ENCODE data around the gene MRTFA.

DNA sequence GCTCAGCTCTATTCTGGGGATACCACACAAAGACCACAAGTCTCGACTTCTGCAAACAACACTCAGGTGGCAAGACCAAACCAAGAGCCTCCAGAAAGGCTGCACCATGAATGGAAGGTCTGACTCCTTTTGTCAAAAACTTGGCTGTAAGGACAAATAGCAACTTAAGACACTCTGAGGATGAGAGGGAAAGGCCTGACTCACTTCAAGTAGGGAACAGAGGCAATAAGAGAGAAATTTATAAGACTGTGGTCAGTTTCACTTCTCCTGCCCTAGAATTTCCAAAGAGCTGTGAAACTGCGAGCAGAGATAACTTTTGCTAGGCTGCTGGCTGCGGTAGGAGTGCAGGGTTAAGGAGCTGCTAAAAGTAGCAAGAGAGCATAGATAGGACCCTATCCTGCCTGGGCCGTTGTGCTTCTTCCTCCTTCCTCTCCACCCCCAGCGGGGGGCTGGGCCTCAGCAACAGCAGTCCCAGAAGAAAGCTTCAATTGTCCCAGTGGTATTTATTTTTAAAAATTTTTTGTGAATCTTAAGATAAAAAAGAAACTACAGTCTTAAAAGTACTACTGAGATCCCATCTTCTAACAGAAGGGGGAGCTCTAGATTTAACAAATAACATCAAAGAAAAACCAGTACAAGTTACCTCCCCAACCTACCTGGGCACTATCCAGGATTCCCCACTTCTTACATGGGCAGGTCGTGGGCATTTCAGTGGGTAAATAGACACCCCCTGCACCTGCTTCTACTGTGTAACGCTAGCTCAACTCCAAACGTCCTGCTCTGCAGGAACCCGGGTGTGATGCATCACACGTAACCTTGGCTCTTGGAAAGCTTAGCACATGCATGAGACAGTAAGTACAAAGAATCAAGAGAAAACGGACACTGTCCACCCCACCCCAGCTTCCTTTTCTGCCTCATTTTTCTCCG lies 199.8 kb downstream of the MRTFA start:
- TF ChIP-seq POLR2A (IDR thresholded peaks at IDR 0.05), result no peak
- TF ChIP-seq CTCF (IDR thresholded peaks at IDR 0.05), result peak; percentile 43 to 76 (median 72)
